ENCODE data around the gene NAT14.
"Not testable (repeated sequence)": the region's sequence is repeated elsewhere in the genome, so short reads cannot be mapped to it uniquely, and the experiment has no call there.

NAT14 gene

GRCh38 chr19:55487924-55488687 lies 3.1 kb downstream of the NAT14 start, which contains the start of gene SSC5D:
Gene SSC5D (plus strand): TSS chr19:55488436. CDS start chr19:55488590, 154 bp downstream.
- no peak for DNase-seq

- no peak for DNase-seq
These were observed 4.2 kb downstream of the NAT14 start for GRCh38 chr19:55488986-55489710.

GRCh38 chr19:55489711-55490477 lies 4.9 kb downstream of the NAT14 start:
- no peak for DNase-seq

DNA sequence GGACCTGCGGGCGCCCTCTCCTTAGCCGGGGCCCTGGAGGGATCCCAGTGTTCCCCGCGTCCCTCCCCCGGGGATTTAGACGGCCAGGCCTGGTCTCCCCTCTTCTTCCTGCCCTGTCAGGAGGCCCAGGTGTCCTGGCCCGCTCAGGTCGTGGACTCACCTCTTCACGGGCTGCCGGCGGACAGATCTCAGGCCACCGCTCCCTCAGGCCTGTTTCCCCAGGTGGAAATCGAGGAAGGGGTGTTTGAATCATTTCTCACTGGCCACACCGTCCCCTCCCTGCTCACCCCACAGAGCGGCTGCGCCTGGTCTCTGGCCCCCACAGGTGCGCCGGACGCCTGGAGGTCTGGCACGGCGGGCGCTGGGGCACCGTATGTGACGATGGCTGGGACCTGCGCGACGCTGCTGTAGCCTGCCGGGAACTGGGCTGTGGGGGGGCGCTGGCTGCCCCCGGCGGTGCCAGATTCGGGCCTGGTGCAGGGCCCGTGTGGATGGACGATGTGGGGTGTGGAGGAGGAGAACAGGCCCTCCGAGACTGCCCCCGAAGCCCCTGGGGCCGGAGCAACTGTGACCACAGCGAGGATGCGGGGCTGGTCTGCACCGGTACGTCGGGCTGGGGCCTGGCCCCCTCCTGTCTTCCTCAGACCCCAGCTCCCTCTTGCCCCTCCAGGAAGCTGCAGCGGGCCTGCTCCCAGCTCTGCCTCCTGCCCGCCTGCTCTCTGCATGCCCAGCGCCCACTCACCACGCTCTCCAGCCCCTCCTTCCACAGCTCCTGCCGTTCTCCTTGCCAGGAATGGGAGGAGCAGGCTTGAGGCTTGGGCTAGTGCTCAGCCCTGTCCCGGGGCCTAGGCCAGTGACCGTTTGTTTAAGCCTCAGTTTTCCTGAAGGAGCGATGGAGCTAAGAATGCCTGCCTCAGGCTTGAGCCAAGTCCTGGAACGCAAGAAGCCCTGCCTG lies 5.8 kb downstream of the NAT14 start:
- DNase-seq: no peak

GRCh38 chr19:55491546-55492360 lies 6.8 kb downstream of the NAT14 start:
- no peak for DNase-seq

DNA sequence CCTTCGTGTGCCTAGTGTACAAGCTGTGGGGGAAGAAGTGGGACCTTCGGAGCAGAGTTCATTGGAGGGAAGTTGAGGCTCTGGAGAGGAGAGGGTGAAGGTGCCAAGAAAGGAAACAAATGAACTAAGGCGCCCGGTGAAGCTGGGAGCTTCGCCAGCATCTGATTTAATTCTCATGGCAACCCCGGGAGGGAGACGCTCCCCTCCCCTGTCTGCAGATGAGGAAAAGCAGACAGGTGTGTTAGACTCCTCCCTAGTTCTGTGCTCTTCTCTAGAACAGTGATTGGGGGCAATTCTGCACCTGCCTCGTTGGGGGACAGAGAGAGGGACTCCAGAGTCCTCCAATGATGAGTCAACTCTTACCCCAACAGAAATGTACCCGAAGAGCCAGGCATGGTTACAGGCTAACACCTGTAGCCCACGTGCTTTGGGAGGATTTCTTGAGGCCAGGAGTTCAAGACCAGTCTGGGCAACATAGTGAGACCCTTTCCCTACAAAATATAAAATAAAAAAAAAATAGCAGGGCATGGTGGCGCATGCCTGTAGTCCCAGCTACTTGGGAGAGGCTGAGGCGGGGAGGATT lies 7.5 kb downstream of the NAT14 start:
- DNase-seq: no peak

DNA sequence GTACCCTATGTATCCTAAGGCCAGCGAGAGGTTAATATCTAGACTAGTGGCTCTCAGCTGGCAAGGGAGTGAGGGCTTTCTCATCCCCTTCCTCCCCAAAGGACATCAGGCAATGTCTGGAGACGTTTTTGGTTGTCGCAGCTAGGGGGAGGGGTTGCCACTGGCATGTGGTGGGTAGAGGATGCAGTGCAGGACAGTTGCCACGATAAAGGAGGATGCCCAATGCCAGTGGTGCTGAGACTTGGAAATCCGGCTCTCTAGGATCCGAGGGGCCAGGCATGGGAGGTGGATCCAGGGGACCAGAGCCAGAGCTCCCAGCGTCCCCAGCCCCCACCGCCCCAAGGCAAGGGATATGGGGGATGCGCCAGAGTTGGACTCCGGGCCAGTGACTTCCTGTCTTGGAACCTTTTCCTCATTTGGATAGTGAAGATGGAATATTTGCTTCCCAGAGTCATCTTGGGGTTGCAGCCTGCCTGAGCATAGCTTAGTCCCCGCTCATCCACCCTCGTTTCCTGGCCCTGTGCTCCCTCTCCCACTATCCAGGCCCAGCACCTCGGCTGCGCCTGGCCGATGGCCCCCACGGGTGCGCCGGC lies 8.2 kb downstream of the NAT14 start:
- DNase-seq: no peak

- DNase-seq: no peak
These were observed 8.7 kb downstream of the NAT14 start for GRCh38 chr19:55493645-55494171.

DNA sequence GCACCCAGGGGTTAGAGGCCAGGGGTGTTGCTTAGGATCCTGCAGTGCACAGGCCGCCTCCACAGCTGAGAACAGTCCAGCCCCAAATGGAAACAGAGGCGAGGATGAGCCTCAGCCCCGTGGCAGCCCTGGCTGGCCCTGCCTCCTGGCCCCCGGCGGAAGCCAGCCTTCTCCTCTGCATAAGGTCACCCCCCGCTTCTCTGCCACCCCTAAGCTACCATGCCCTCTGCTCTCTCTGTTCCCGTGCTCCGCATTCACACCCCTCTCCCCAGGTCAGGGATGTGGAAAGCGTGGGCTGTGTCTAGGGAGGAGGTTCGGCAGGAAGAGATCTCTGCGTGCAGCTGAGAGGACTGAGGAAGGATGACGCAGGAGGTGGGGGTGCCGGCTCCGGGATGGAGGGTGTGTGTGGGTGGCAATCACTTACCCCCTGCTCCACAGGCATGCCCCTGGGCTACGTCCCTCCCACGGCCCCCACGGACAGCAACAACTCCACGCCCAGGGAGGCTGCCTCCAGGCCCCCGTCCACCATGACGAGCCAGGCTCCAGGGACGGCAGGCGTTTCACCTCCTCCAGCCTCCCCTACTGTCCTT lies 9.3 kb downstream of the NAT14 start:
- no peak for DNase-seq

- DNase-seq: no peak
These were observed 10.8 kb downstream of the NAT14 start for GRCh38 chr19:55495646-55496349.

DNA sequence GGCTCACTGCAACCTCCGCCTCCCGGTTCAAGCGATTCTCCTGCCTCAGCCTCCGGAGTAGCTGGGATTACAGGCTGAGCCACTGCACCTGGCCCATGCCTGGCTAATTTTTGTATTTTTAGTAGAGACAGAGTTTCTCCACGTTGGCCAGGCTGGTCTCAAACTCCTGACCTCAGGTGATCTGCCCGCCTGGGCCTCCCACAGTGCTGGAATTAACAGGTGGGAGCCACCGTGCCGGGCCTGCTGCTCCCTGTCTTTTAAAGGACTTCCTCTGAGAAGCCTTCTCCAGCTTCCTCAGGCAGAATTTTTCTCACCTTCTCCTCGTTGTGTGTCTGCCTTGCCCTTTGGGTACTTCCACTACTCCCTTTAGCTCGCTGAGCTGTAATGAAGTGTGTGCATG lies 11.8 kb downstream of the NAT14 start:
- not testable (repeated sequence) for DNase-seq

DNA sequence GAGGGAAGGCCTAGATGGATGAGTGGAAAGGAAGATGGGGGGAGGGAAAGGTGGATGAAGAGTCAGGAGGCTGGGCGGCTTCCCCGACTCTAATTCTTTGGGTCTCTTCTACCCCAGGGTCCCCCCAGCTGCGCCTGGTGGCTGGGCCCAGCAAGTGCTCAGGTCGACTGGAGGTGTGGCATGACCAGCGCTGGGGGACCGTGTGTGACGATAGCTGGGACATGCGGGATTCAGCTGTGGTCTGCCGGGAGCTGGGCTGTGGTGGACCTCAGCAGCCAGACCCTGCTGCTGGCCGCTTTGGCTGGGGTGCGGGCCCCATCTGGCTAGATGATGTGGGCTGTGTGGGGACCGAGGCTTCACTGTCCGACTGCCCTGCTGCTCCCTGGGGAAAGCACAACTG lies 12.8 kb downstream of the NAT14 start:
- no peak for DNase-seq

GRCh38 chr19:55498246-55498840 lies 13.4 kb downstream of the NAT14 start:
- no peak for DNase-seq

DNA sequence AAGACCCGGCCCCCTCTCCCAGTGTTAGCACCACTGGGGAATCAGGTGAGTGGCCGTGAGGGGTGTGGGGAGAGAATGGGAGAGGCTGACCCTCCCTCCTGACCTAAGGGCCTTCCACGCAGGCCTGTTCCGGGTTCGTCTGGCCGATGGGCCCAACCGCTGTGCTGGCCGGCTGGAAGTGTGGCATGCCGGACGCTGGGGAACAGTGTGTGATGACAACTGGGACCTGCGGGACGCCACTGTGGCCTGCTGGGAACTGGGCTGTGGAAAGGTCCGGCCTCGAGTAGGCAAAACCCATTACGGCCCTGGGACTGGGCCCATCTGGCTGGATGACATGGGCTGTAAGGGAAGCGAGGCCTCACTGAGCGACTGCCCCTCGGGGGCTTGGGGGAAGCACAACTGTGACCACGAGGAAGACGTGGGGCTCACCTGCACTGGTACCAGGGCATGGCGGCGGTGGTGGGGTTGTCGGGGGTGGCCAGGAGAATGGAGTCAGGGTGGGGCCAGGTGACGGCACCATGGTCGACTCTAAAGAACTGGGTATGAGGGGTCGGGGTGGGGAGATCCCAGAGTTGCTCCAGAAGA lies 15.5 kb downstream of the NAT14 start:
- no peak for DNase-seq

DNA sequence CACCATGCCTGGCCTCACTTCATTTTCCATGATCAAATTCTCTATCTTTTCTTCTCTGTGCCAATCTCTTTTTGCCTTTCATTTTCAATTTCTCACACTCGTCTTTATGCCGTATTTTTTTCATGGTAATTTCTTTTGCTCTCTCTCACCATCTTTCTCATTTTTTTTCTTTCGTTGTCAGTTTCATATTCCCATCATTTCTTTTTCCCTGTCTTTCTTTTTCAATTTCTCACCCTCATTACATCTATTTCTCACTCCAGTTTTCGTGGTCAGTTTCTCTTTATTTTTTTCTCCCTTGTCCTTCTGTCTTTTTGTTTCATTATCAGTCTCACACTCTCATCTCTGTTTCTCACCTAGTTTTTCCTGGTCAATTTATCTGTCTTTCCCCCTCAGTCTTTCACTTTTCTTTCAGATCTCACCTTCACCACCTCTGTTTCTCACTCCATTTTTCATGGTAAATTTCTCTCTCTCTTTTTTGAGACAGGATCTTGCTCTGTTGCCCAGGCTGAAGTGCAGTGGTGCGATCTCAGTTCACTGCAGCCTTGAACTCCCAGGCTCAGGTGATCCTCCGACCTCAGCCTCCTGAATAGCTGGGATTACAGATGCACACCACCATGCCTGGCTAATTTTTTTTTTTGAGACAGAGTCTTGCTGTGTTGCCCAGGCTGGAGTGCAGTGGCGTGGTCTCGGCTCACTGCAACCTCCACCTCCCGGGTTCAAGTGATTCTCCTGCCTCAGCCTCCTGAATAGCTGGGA lies 17.4 kb downstream of the NAT14 start:
- no peak for DNase-seq

- no peak for DNase-seq
These were observed 18.1 kb downstream of the NAT14 start for GRCh38 chr19:55503157-55503501.

DNA sequence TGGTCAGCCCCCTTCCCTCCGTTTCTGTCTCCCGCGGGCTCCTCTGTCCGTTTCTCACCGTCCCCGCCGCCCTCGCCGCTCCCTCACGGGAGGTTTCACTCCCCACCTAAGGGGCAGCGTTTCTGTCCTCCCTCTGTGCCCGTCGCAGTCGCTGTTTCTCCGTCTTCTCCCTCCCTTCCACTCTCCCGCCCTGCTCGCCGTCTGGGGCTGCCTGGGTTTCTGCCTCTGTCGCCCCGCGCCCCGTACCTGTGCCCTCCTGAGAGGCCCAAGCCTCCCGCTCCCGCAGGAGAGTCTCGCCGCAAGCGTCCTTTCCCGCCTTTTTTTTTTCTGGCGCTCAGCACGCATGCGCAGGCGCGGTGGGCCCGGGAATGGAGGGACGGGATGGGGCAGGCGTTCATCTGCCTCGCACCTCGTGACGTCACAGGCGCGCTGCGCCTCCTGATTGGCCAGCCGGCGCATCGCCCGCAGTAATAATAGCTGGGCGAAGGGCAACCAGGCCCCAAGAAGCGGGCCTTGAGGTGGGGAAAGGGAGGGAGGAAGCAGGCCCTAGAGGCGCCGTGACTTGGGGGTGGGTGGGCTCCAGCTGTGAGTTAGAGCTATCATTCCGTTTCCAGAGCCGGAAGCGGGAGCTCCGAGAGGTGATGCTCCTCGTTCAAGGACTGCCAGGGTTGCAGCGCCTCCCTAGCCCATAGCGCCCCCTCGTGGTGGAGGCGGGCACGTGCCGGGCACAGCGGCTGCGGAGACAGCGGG lies 18.7 kb downstream of the NAT14 start:
- DNase-seq: peak; percentile 94

Data from activated CD8-positive, alpha-beta memory T cell treated with anti-CD3 and anti-CD28 coated beads, Interleukin-2, amount 50 U/mL, for 4 hours (primary cell).